RWPE1 (cell line): ENCODE results near the gene FRG2C.
"Not testable (repeated sequence)": the region's sequence is repeated elsewhere in the genome, so short reads cannot be mapped to it uniquely, and the experiment has no call there.

Experiments
- CTCF ChIA-PET: fragments of 350-600 bp; sonication (Branson Sonifier 250); formaldehyde crosslinking; extraction: SDS; loops from one replicate; lab custom pipeline; 2021; lab: Yijun Ruan, JAX
- POLR2A ChIA-PET: fragments of 400-600 bp; formaldehyde crosslinking; extraction: SDS; loops from one replicate; lab custom pipeline; 2020; ENCODE audit warnings: antibody characterized with exemption; ENCODE audit not compliant: low non-redundant PET; lab: Yijun Ruan, JAX
- DNase-seq: peaks from one replicate; pipeline ENCODE4 v3.0.0; 2012; ENCODE audit warnings: low spot score
- H3K27ac ChIP-seq: fragments of 450-650 bp; 2 replicates; pipeline ENCODE4 v1.5.1; 2017
- TF ChIP-seq, protein P1 (sequence below): fragments of 450-650 bp; conservative IDR thresholded peaks from 2 replicates; pipeline ENCODE4 v1.5.1; 2017; ENCODE audit warnings: low read depth, mild to moderate bottlenecking

The FRG2C gene

GRCh38 chr3:75650191-75650590 is 13.9 kb upstream of the FRG2C start:
- DNase-seq, result no peak
- ChIA-PET POLR2A (no interaction called here), CTCF (no interaction called here)
- TF ChIP-seq, protein P1, sequence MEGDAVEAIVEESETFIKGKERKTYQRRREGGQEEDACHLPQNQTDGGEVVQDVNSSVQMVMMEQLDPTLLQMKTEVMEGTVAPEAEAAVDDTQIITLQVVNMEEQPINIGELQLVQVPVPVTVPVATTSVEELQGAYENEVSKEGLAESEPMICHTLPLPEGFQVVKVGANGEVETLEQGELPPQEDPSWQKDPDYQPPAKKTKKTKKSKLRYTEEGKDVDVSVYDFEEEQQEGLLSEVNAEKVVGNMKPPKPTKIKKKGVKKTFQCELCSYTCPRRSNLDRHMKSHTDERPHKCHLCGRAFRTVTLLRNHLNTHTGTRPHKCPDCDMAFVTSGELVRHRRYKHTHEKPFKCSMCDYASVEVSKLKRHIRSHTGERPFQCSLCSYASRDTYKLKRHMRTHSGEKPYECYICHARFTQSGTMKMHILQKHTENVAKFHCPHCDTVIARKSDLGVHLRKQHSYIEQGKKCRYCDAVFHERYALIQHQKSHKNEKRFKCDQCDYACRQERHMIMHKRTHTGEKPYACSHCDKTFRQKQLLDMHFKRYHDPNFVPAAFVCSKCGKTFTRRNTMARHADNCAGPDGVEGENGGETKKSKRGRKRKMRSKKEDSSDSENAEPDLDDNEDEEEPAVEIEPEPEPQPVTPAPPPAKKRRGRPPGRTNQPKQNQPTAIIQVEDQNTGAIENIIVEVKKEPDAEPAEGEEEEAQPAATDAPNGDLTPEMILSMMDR, result no peak
- H3K27ac ChIP-seq, result no peak overlapping the region

- DNase-seq, H3K27ac ChIP-seq, CTCF ChIA-PET, POLR2A ChIA-PET: not testable (repeated sequence)
These were observed 8.8 kb upstream of the FRG2C start for GRCh38 chr3:75655101-75655904.

GRCh38 chr3:75655956-75656355 is 8.2 kb upstream of the FRG2C start:
- H3K27ac ChIP-seq, CTCF ChIA-PET, DNase-seq, POLR2A ChIA-PET: not testable (repeated sequence)

GRCh38 chr3:75658411-75659107 is 5.6 kb upstream of the FRG2C start:
- POLR2A ChIA-PET, CTCF ChIA-PET, H3K27ac ChIP-seq, DNase-seq: not testable (repeated sequence)

- CTCF ChIA-PET, DNase-seq, H3K27ac ChIP-seq, POLR2A ChIA-PET: not testable (repeated sequence)
These were observed 5.1 kb upstream of the FRG2C start for GRCh38 chr3:75659108-75659433.

- CTCF ChIA-PET, POLR2A ChIA-PET, H3K27ac ChIP-seq, DNase-seq: not testable (repeated sequence)
These were observed 1.5 kb downstream of the FRG2C start for GRCh38 chr3:75665626-75666025.

DNA sequence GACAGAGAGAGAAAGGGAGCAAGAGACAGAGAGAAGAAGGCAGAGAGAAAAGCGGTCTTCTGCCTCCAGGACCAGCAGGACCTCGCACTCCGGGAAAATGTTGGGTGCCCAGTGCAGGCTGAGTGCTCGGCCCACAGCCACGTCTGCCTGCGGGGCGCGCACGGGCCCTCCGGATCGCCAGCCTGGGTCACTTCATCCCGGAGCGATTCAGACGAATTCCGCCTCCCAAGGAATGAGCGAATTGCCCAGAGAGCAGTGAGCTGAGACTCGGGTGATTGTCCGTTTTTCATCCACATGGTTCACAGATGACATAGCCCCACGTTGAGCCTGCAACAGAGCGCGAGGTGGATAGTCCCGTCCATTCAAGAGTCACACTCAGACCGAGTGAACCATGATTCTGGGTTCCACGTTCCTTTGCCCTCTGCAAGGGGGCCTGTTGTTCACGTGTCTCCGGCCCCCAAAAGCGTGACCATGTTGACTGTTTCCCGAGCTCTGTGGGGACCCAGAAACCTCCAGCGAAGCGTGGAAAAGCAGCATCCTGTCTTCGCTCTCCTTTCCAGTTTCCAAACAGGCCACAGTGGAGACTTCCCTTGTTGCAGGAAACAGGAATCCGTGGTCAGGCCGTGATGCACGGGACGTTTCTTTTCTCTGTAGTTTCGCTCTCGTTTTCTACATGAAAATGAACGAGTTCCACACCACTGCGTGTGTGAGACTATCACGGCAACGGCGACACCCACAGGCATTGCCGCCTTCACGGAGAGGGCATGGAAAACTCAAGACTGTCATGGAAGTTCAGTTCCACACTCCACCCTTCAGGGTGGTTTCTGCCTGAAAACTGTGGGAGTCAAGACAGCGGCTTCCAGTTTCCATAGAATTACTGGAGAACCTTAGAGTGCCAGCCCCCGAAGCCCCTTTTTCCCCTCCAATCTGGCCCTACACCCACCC is 3.9 kb downstream of the FRG2C start:
- POLR2A ChIA-PET, CTCF ChIA-PET, H3K27ac ChIP-seq, DNase-seq: not testable (repeated sequence)

DNA sequence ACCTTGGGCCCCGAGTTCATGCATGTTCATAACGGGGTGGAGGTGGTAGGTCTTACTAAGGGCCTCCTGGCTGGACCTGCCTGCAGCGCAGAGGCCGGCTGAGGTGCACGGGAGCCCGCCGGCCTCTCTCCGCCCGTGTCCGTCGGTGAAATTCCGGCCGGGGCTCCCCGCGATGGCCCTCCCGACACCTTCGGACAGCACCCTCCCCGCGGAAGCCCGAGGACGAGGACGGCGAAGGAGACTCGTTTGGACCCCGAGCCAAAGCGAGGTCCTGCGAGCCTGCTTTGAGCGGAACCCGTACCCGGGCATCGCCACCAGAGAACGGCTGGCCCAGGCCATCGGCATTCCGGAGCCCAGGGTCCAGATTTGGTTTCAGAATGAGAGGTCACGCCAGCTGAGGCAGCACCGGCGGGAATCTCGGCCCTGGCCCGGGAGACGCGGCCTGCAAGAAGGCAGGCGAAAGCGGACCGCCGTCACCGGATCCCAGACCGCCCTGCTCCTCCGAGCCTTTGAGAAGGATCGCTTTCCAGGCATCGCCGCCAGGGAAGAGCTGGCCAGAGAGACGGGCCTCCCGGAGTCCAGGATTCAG is 4.7 kb downstream of the FRG2C start:
- H3K27ac ChIP-seq, POLR2A ChIA-PET, DNase-seq, CTCF ChIA-PET: not testable (repeated sequence)

DNA sequence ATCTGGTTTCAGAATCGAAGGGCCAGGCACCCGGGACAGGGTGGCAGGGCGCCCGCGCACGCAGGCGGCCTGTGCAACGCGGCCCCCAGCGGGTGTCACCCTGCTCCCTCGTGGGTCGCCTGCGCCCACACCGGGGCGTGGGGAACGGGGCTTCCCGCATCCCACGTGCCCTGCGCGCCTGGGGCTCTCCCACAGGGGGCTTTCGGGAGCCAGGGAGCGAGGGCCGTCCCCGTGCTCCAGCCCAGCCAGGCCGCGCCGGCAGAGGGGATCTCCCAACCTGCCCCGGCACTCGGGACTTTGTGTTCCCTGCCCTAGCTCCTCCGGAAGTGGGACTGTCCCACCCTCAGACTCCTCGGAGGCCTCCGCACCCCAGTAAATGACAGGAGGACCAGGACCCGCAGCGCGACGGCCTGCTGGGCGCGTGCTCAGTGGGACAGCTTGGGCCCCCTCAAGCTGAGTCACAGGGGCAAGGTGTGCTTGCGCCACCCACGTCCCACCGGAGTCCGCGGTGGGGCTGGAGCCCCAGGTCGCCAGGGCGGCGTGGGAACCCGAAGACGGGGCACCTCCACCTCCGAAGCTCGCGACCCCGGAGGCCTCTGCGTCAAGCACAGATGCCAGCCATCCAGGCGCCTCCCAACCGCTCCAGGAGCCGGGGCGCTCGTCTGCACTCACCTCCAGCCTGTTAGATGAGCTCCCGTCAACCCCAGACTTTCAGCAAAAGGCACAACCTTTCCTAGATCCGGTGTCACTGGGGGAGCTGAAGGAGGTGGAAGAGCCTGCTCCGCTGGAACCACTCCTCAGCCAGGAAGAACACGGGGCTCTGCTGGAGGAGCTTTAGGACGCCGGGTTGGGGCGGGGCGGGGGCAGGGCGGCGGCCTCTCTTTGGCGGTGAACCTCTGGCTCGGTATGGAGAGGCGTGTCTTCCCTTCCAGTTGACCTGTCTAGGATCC is 5.5 kb downstream of the FRG2C start:
- DNase-seq, CTCF ChIA-PET, POLR2A ChIA-PET: not testable (repeated sequence)

GRCh38 chr3:75670298-75671286 is 6.5 kb downstream of the FRG2C start:
- CTCF ChIA-PET, DNase-seq, POLR2A ChIA-PET, H3K27ac ChIP-seq: not testable (repeated sequence)

More for the DNA sequence above, 5.5 kb downstream of the FRG2C start:
- not testable (repeated sequence) for H3K27ac ChIP-seq

- H3K27ac ChIP-seq, CTCF ChIA-PET, POLR2A ChIA-PET, DNase-seq: not testable (repeated sequence)
These were observed 7.4 kb downstream of the FRG2C start for GRCh38 chr3:75671287-75672139.

- CTCF ChIA-PET, DNase-seq: not testable (repeated sequence)
These were observed 8.1 kb downstream of the FRG2C start for GRCh38 chr3:75672140-75672775.

More at GRCh38 chr3:75672140-75672775, 8.1 kb downstream of the FRG2C start:
- H3K27ac ChIP-seq, POLR2A ChIA-PET: not testable (repeated sequence)
